SW480 (cell line): Measurements from ENCODE around the gene FOXL1.

Source experiments
- DNase-seq: peaks from one replicate; pipeline ENCODE4 v3.0.0-alpha.2; 2016; ENCODE audit warnings: low spot score

The FOXL1 gene

GRCh38 chr16:86605950-86606349 lies 27.6 kb downstream of the FOXL1 start:
- DNase-seq = no peak

DNA sequence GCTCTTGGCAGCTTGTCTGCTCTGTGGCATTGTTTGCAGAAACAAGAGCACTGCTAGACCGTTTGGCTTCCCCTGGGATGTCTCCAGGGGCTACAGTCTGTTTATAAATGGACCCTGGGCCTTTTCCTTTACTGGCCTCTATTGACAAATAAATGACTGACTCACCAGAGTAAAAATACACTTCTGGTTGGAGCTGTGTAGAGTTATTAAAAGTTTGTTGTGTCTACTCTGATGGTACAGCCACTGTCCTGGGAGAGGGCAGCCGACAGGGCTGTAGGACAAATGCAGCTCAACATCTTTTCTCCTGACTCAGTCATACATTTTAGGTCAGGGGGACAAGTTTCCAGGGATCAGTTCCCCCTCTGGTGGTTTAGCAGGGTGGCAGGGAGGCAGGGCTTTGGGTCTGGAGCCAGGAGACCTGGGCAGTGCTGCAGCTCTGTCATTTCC lies 30.0 kb downstream of the FOXL1 start:
- no peak for DNase-seq

- no peak for DNase-seq
Observed at GRCh38 chr16:86609115-86609514, 30.8 kb downstream of the FOXL1 start.

DNA sequence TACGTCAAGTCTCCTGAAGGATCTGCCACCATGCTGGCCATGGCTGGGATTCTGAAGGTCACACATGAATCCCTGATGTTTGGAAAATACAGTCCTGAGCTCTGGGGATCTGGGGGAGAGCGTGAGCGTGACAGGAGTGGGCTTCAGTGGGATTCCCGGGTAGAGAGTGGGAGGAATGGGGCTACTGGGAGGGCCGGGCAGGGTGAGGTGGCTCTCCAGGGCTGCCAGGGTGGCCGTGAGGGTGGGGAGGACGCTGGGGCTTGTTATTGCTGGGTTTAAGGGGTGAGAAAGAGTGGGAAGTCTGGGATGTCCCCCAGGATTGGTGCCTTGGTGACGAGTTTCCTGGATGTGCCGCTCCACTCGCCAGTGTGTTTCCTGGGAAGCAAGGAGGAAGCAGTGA lies 31.3 kb downstream of the FOXL1 start:
- DNase-seq = no peak

DNA sequence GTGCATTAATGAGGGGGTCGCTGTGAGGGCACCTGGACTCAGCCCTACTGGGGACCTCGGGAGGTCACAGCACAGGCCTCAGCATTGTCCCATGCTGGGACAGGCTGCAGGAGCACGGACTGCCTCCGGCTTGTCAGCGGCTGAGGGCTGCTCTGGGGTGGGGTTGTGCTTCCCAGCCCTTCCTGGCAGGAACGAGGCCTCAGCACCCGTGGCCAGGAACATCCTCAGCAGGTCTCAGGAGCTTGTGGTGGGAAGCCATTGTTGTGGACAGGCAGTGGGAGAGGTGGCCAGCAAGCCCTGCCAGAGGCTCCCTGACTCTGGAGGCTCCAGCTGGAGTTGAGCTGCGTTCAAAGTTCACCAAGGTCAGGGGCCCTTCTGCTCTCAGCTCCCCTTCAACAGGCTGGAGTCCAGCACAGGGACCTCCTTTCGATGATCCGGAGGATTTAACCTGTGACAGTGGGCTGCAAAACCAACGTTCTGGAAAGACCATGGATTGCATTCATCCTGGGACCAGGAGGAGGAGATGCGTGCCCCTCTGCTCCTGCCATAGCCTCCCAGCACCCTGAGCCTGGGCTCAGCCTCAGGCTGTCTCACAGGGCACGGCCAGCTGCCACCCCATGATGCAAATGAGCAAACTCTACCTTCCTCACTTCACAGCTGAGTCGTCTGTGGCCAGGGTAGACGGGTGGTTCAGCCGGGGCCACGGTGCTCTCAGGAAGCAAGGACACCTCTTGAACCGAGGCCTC lies 32.6 kb downstream of the FOXL1 start:
- no peak for DNase-seq

DNA sequence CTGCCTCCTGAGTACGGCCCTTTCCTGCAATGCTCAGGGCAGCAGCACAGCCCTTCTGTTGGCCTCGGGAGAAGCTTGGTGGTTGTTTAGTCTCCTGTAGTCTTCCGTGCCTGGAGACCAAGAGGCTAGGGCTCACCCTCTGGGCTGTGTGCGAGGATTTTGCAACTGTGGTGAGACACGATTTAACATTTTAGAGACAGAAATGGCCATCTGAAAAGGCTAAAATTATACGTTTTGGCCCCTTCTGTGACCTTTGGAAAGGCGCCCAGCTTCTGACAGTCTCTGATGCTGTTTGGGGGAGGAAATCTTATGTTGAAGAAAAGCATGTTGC lies 33.1 kb downstream of the FOXL1 start:
- no peak for DNase-seq

DNA sequence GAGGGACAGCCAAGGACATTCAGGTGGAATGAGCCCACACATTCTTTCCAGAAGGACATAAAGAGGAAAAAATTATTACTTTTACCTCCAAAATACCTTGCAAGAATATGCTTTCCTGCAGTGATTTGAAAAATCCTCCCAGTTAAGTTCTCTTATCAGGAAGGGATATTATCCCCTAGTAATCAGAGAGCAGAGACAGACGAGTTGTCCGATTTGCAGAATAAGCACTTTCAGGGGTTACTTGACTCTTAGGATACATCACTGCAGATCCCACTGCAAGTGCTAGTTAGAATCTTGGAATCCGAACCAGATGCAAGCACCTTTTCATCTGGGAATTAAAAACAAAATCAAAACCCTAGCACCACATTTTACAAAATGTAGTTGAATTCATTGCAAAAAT lies 33.6 kb downstream of the FOXL1 start:
- no peak for DNase-seq

GRCh38 chr16:86614699-86615098 lies 36.4 kb downstream of the FOXL1 start:
- no peak for DNase-seq

GRCh38 chr16:86616906-86617305 lies 38.6 kb downstream of the FOXL1 start:
- DNase-seq = no peak

GRCh38 chr16:86618431-86619238 lies 40.3 kb downstream of the FOXL1 start:
- peak; percentile 79 for DNase-seq

GRCh38 chr16:86619239-86619794 lies 41.0 kb downstream of the FOXL1 start:
- DNase-seq = peak; percentile 95

DNA sequence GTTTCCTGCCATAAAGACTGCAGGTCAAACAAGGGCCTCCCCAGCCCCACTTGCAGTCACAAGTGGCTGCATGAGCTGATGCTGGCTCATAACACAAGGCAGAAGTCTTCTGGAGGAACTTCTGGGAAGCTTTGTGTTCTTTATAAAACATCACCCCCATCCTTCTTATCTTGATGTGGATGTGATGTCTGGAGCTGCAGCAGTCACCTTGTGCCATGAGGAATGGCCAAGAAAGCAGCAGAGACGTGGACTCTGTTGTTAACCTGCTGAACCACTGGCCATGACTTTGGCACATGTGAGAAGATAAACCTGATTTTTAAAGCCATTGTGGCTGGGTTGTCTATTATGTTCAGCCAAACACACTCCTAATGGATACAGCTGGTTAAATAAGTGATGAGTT lies 41.8 kb downstream of the FOXL1 start:
- no peak for DNase-seq

GRCh38 chr16:86621966-86622365 lies 43.6 kb downstream of the FOXL1 start:
- no peak for DNase-seq

GRCh38 chr16:86622700-86623615 lies 44.6 kb downstream of the FOXL1 start:
- DNase-seq = no peak

- no peak for DNase-seq
Observed at GRCh38 chr16:86625029-86625428, 46.7 kb downstream of the FOXL1 start.

GRCh38 chr16:86625821-86626220 lies 47.5 kb downstream of the FOXL1 start:
- DNase-seq = peak; percentile 65

GRCh38 chr16:86626284-86626683 lies 47.9 kb downstream of the FOXL1 start:
- DNase-seq = no peak

DNA sequence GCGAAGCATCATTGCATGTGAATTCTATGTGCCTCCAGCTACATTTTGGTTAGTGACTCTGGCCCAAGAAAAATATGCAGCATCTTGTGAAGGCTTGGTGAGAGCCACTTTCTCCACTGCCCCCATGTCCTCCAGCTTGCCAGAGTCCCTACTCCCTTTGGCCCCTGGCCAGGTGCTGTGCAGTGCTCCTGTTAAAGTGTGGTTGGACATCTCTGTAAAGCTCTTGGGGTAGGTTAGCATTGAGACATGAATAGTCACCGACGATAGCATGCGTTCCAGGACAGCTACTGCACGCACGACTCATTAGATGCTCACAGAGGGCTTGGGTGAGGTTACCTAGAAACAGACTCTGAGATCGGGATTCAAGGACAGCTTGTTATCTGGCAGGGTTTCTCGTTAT lies 48.6 kb downstream of the FOXL1 start:
- DNase-seq = no peak

DNA sequence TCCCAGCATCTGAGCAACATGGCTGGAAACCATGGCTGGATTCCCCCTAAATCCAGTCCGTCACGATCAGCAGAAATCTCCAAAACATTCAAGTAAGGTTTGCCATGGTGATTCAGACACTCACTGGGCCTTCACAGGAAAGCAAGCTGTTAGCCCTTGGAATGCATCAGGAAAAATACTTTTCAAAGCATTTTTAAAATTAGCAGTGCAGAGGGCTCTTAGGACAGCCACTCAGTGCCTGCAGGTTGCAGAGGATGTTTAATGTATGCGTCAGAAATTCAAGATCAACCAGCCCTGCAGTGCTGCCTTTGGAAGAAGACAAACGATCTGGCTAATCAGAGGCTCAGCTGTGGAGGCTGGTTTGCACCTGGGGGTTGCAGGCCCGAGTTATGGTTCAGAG lies 50.3 kb downstream of the FOXL1 start:
- no peak for DNase-seq

DNA sequence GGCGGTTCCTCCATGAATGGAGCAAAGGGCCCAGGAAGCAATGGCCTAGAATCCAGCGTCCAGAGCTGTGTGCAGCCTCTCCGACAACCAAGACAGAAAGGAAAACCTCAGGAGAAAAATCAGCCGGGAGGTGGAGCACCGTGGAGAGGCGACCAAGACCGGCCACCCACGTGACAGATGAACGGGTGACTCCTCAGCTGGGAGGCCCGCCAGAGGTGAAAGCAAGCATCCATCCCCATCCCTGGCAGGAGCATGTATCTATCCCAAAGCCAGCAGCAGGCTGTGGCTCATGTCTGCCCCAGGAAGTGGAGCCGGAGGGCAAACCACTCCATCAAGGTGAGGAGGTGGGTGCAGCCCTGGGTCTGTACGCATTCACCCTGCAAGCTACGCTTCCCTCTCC lies 52.1 kb downstream of the FOXL1 start:
- DNase-seq = no peak

- no peak for DNase-seq
Observed at GRCh38 chr16:86631444-86631843, 53.1 kb downstream of the FOXL1 start.
